ENCODE data around the gene RAB7A.

RAB7A gene

DNA sequence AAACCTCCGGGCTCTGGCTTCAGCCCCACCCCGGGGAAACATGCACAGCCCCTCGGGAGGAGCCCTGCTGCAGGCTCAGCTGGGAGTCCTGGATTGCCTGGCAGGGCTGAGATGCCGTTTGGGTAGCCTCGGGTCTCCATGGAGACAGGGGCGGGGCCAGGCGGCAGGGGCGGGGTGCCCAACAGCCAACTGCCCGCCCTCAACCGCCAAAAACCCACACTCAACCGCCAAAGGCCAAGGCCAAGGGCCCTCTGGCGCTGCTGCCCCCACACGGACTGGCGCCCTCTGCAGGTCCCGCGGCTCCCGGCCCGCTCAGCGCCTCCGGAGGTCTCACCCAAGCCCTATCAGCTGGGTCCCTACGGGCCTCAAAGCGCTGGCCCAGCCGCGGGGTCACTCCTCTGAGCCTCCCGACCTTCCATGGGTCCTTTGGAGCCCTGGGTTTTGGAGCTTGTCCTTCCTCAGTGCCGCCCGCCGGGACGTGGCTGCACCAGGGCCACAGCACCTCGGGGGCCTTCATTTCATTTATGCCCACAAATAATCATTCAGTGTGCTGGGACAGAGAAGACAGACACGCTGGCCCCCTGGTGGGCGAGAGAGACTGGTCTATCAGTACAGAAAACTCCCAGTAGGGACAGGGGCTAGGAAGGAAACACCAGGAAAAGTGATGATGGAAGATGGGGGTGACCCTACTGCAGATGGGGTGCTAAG lies 119.9 kb downstream of the RAB7A start:
- H3K9me3 ChIP-seq (replicated peaks in 1 of 2; ENCODE audit: control insufficient read depth in 2 of 2, insufficient read depth in 1 of 2, low read depth in 1 of 2, low read length in 2 of 2), result no peaks in the 10 kb centered on the region
- H4K8ac ChIP-seq (ENCODE audit: low read depth, low read length), result no peak overlapping the region
- peak; percentile 57 for DNase-seq (ENCODE audit: low spot score)
- no peaks in the 10 kb centered on the region for H3K36me3 ChIP-seq (replicated peaks in 1 of 2; ENCODE audit: control insufficient read depth in 2 of 2, insufficient read depth in 2 of 2, low read length in 2 of 2)
- peaks cover 5 to 6% of the 10 kb centered on the region in 2 donors for H3K4me1 ChIP-seq (ENCODE audit: control insufficient read depth in 2 of 2, insufficient read depth in 1 of 2, low read depth in 1 of 2, low read length in 2 of 2)
- H3K27me3 ChIP-seq (ENCODE audit: control insufficient read depth in 3 of 3, insufficient read depth in 3 of 3, low read depth in 1 of 3, low read length in 3 of 3), result no peaks in the 10 kb centered on the region
- WGBS, 2 donors (ENCODE audit: extremely low coverage in 2 of 2, insufficient read length in 2 of 2, insufficient replicate concordance in 1 of 2), result no CpG with 5 or more reads among the region's 32 CpGs
- no peak overlapping the region for H3K14ac ChIP-seq (ENCODE audit: low read length)
- peak overlapping the region in 1 of 2 donors; percentile 64 for H3K4me3 ChIP-seq (ENCODE audit: low read length in 2 of 2)
- peak overlapping the region; percentile 65 for H3K18ac ChIP-seq (ENCODE audit: low read length)
- no peak overlapping the region for H2BK12ac ChIP-seq (ENCODE audit: low read length)
- no peak overlapping the region for H2BK15ac ChIP-seq (ENCODE audit: low read length)
- peak overlapping the region; percentile 72 for H2AFZ ChIP-seq (ENCODE audit: low read length)
- no peak overlapping the region for H2BK120ac ChIP-seq (ENCODE audit: low read depth, low read length)
- no peak overlapping the region for H2AK5ac ChIP-seq (ENCODE audit: low read depth, low read length)
- no peak overlapping the region for H4K91ac ChIP-seq (ENCODE audit: low read depth, low read length, poor library complexity)
- H3K23ac ChIP-seq (ENCODE audit: low read depth, low read length, poor library complexity), result no peak overlapping the region
- no peak overlapping the region for H3K27ac ChIP-seq (replicated peaks; ENCODE audit: low read length)
- no peak overlapping the region for H2BK5ac ChIP-seq (ENCODE audit: low read length)
- H3K4ac ChIP-seq (ENCODE audit: low read length), result no peak overlapping the region
- no peaks in the 10 kb centered on the region for H3K79me1 ChIP-seq (ENCODE audit: low read depth, low read length)
- peak overlapping the region; percentile 62 for H3K4me2 ChIP-seq (ENCODE audit: insufficient read depth, low read length, poor library complexity, severe bottlenecking)
- no peak overlapping the region for H3K9ac ChIP-seq (ENCODE audit: low read depth, low read length, poor library complexity)

DNA sequence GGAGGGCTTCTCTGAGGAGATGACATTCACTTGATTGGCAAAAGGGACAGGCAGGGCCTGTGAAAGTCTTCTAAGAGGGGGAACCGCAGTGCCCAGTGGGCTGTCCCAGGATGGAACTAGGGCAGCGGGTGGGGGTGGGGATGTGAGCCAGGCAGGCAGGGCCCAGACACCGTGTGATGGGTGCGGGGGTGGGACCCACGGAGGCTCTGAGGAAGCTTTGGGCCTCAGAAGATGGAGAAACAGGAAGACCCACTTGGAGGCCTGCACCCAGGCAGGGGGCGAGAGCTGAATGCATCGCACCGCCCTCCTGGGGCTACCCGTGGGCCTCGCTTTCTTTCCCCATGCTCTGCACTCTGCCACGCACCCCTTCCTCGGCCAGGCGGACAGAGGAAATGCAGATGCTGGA lies 120.5 kb downstream of the RAB7A start:
- no peak overlapping the region for H3K4me2 ChIP-seq (ENCODE audit: insufficient read depth, low read length, poor library complexity, severe bottlenecking)
- WGBS, 2 donors (ENCODE audit: extremely low coverage in 2 of 2, insufficient read length in 2 of 2, insufficient replicate concordance in 1 of 2), result no CpG with 5 or more reads among the region's 13 CpGs

GRCh38 chr3:128847666-128848370 lies 121.8 kb downstream of the RAB7A start:
- Histone ChIP-seq H2BK15ac (ENCODE audit: low read length) (no peak overlapping the region), H3K9ac (ENCODE audit: low read depth, low read length, poor library complexity) (peak overlapping the region; percentile 35), H2BK5ac (ENCODE audit: low read length) (no peak overlapping the region), H3K4me3 (ENCODE audit: low read length in 2 of 2) (no peak overlapping the region), H3K36me3 (replicated peaks in 1 of 2; ENCODE audit: control insufficient read depth in 2 of 2, insufficient read depth in 2 of 2, low read length in 2 of 2) (no peaks in the 10 kb centered on the region), H3K27ac (replicated peaks; ENCODE audit: low read length) (no peak overlapping the region), H3K27me3 (ENCODE audit: control insufficient read depth in 3 of 3, insufficient read depth in 3 of 3, low read depth in 1 of 3, low read length in 3 of 3) (no peaks in the 10 kb centered on the region), H2BK120ac (ENCODE audit: low read depth, low read length) (peak overlapping the region; percentile 53), H3K4ac (ENCODE audit: low read length) (no peak overlapping the region), H3K4me2 (ENCODE audit: insufficient read depth, low read length, poor library complexity, severe bottlenecking) (no peak overlapping the region), H4K91ac (ENCODE audit: low read depth, low read length, poor library complexity) (no peak overlapping the region), H2BK12ac (ENCODE audit: low read length) (no peak overlapping the region), H3K23ac (ENCODE audit: low read depth, low read length, poor library complexity) (no peak overlapping the region), H3K18ac (ENCODE audit: low read length) (no peak overlapping the region), H3K79me1 (ENCODE audit: low read depth, low read length) (no peaks in the 10 kb centered on the region), H4K8ac (ENCODE audit: low read depth, low read length) (peak overlapping the region; percentile 25), H3K9me3 (replicated peaks in 1 of 2; ENCODE audit: control insufficient read depth in 2 of 2, insufficient read depth in 1 of 2, low read depth in 1 of 2, low read length in 2 of 2) (peaks cover 0 to 4% of the 10 kb centered on the region in 2 donors), H3K14ac (ENCODE audit: low read length) (no peak overlapping the region), H3K4me1 (ENCODE audit: control insufficient read depth in 2 of 2, insufficient read depth in 1 of 2, low read depth in 1 of 2, low read length in 2 of 2) (peaks cover 5 to 6% of the 10 kb centered on the region in 2 donors), H2AK5ac (ENCODE audit: low read depth, low read length) (no peak overlapping the region), H2AFZ (ENCODE audit: low read length) (no peak overlapping the region)
- no peak for DNase-seq (ENCODE audit: low spot score)
- no CpG with 5 or more reads among the region's 15 CpGs for WGBS, 2 donors (ENCODE audit: extremely low coverage in 2 of 2, insufficient read length in 2 of 2, insufficient replicate concordance in 1 of 2)

More for the DNA sequence above, 120.5 kb downstream of the RAB7A start:
- Histone ChIP-seq H2AK5ac (ENCODE audit: low read depth, low read length) (no peak overlapping the region), H3K79me1 (ENCODE audit: low read depth, low read length) (no peaks in the 10 kb centered on the region), H3K4ac (ENCODE audit: low read length) (no peak overlapping the region), H3K36me3 (replicated peaks in 1 of 2; ENCODE audit: control insufficient read depth in 2 of 2, insufficient read depth in 2 of 2, low read length in 2 of 2) (no peaks in the 10 kb centered on the region), H2BK5ac (ENCODE audit: low read length) (no peak overlapping the region), H3K14ac (ENCODE audit: low read length) (no peak overlapping the region), H3K4me1 (ENCODE audit: control insufficient read depth in 2 of 2, insufficient read depth in 1 of 2, low read depth in 1 of 2, low read length in 2 of 2) (peaks cover 5 to 6% of the 10 kb centered on the region in 2 donors), H3K27me3 (ENCODE audit: control insufficient read depth in 3 of 3, insufficient read depth in 3 of 3, low read depth in 1 of 3, low read length in 3 of 3) (no peaks in the 10 kb centered on the region), H3K23ac (ENCODE audit: low read depth, low read length, poor library complexity) (no peak overlapping the region), H2BK15ac (ENCODE audit: low read length) (no peak overlapping the region), H4K8ac (ENCODE audit: low read depth, low read length) (no peak overlapping the region), H3K9me3 (replicated peaks in 1 of 2; ENCODE audit: control insufficient read depth in 2 of 2, insufficient read depth in 1 of 2, low read depth in 1 of 2, low read length in 2 of 2) (no peaks in the 10 kb centered on the region), H2BK120ac (ENCODE audit: low read depth, low read length) (no peak overlapping the region), H3K18ac (ENCODE audit: low read length) (no peak overlapping the region), H3K27ac (replicated peaks; ENCODE audit: low read length) (no peak overlapping the region), H4K91ac (ENCODE audit: low read depth, low read length, poor library complexity) (no peak overlapping the region), H3K9ac (ENCODE audit: low read depth, low read length, poor library complexity) (no peak overlapping the region), H3K4me3 (ENCODE audit: low read length in 2 of 2) (no peak overlapping the region), H2BK12ac (ENCODE audit: low read length) (no peak overlapping the region), H2AFZ (ENCODE audit: low read length) (no peak overlapping the region)
- DNase-seq (ENCODE audit: low spot score), result no peak

DNA sequence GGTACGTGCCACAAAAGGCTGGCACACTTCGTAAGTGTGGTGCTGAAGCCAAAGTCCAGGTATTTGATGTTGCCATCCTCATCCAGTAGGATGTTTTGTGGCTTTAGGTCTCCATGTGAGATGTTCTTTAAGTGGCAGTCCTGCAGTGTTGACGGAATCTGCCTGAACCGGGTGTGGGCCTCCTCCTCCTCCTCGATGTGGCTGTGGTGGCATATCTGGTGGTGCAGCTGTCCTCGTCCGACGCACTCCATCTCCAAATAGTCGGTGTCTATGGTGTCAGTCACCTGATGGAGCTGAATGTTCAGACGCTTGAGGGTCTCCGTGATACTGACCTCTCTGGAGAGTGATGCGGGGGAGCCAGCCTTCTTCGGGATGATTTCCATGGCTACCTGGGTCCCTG lies 123.0 kb downstream of the RAB7A start:
- Histone ChIP-seq H2BK15ac (ENCODE audit: low read length) (no peak overlapping the region), H2AFZ (ENCODE audit: low read length) (no peak overlapping the region)
- DNase-seq (ENCODE audit: low spot score), result no peak

More for the DNA sequence above, 123.0 kb downstream of the RAB7A start:
- no peak overlapping the region for H2BK5ac ChIP-seq (ENCODE audit: low read length)
- H2AK5ac ChIP-seq (ENCODE audit: low read depth, low read length), result peak overlapping the region; percentile 86
- no peak overlapping the region for H4K91ac ChIP-seq (ENCODE audit: low read depth, low read length, poor library complexity)
- H3K23ac ChIP-seq (ENCODE audit: low read depth, low read length, poor library complexity), result no peak overlapping the region
- no peak overlapping the region for H3K14ac ChIP-seq (ENCODE audit: low read length)
- peaks cover 5 to 6% of the 10 kb centered on the region in 2 donors for H3K4me1 ChIP-seq (ENCODE audit: control insufficient read depth in 2 of 2, insufficient read depth in 1 of 2, low read depth in 1 of 2, low read length in 2 of 2)
- H3K9ac ChIP-seq (ENCODE audit: low read depth, low read length, poor library complexity), result peak overlapping the region; percentile 32
- H3K27me3 ChIP-seq (ENCODE audit: control insufficient read depth in 3 of 3, insufficient read depth in 3 of 3, low read depth in 1 of 3, low read length in 3 of 3), result no peaks in the 10 kb centered on the region
- no peak overlapping the region for H3K4ac ChIP-seq (ENCODE audit: low read length)
- no CpG with 5 or more reads among the region's 13 CpGs for WGBS, 2 donors (ENCODE audit: extremely low coverage in 2 of 2, insufficient read length in 2 of 2, insufficient replicate concordance in 1 of 2)
- no peak overlapping the region for H2BK120ac ChIP-seq (ENCODE audit: low read depth, low read length)
- no peak overlapping the region for H3K4me3 ChIP-seq (ENCODE audit: low read length in 2 of 2)
- H2BK12ac ChIP-seq (ENCODE audit: low read length), result no peak overlapping the region
- no peaks in the 10 kb centered on the region for H3K36me3 ChIP-seq (replicated peaks in 1 of 2; ENCODE audit: control insufficient read depth in 2 of 2, insufficient read depth in 2 of 2, low read length in 2 of 2)
- H3K9me3 ChIP-seq (replicated peaks in 1 of 2; ENCODE audit: control insufficient read depth in 2 of 2, insufficient read depth in 1 of 2, low read depth in 1 of 2, low read length in 2 of 2), result peaks cover 6 to 9% of the 10 kb centered on the region in 2 donors
- no peak overlapping the region for H4K8ac ChIP-seq (ENCODE audit: low read depth, low read length)
- no peak overlapping the region for H3K18ac ChIP-seq (ENCODE audit: low read length)
- H3K27ac ChIP-seq (replicated peaks; ENCODE audit: low read length), result no peak overlapping the region
- H3K79me1 ChIP-seq (ENCODE audit: low read depth, low read length), result no peaks in the 10 kb centered on the region
- H3K4me2 ChIP-seq (ENCODE audit: insufficient read depth, low read length, poor library complexity, severe bottlenecking), result no peak overlapping the region
